SK-N-SH treated with all-trans-retinoic acid at 6 μM for 48 hours (cell line): ENCODE results near the gene MCFD2.

Experiments used
- ARNTL ChIP-seq: fragments of 450-650 bp; formaldehyde crosslinking; IDR thresholded peaks from 2 replicates; pipeline ENCODE4 v1.5.0; 2020; ENCODE audit warnings: low read depth, mild to moderate bottlenecking, moderate library complexity, borderline replicate concordance
- CREB5 ChIP-seq: fragments of 250-450 bp; sonication (Bioruptor Pico); IDR thresholded peaks from 2 replicates; pipeline ENCODE4 v1.5.1; 2020; ENCODE audit warnings: low read depth, mild to moderate bottlenecking, moderate library complexity
- CSRNP3 ChIP-seq: fragments of 250-450 bp; sonication (Bioruptor Pico); IDR thresholded peaks from 2 replicates; pipeline ENCODE4 v1.5.1; 2021; ENCODE audit warnings: mild to moderate bottlenecking, moderate library complexity
- PATZ1 ChIP-seq: fragments of 250-450 bp; sonication (Bioruptor Pico); IDR thresholded peaks from 2 replicates; pipeline ENCODE4 v1.8.0; 2020; ENCODE audit warnings: mild to moderate bottlenecking, moderate library complexity, borderline replicate concordance
- RARB ChIP-seq: fragments of 250-450 bp; sonication (Bioruptor Pico); IDR thresholded peaks from 2 replicates; pipeline ENCODE4 v1.8.0; 2021; ENCODE audit warnings: mild to moderate bottlenecking, moderate library complexity
- TSHZ2 ChIP-seq: fragments of 250-450 bp; sonication (Bioruptor Pico); IDR thresholded peaks from 2 replicates; pipeline ENCODE4 v1.5.0; 2020; ENCODE audit warnings: mild to moderate bottlenecking, moderate library complexity
- ZFP3 ChIP-seq: fragments of 250-450 bp; sonication (Bioruptor Pico); IDR thresholded peaks from 2 replicates; pipeline ENCODE4 v1.5.0; 2020; ENCODE audit warnings: mild to moderate bottlenecking, moderate library complexity
- ZNF8 ChIP-seq: fragments of 450-650 bp; formaldehyde crosslinking; IDR thresholded peaks from 2 replicates; pipeline ENCODE4 v1.5.0; 2020; ENCODE audit warnings: mild to moderate bottlenecking, moderate library complexity

GRCh38 chr2:46921676-46922448, 6.3 kb upstream of the MCFD2 start:
- no peak for TF ChIP-seq RARB (CRISPR knock-in tag)
- TF ChIP-seq PATZ1 (CRISPR knock-in tag), result no peak
- no peak for TF ChIP-seq CSRNP3 (CRISPR knock-in tag)
- no peak for TF ChIP-seq CREB5 (CRISPR knock-in tag)
- no peak for TF ChIP-seq TSHZ2 (CRISPR knock-in tag)
- TF ChIP-seq ZFP3 (CRISPR knock-in tag), result no peak
- TF ChIP-seq ZNF8, result no peak
- no peak for TF ChIP-seq ARNTL (CRISPR knock-in tag)
